Posterior vena cava (tissue), 2 donors: ENCODE data around the gene KIAA0040. TPM values are rescaled to one million over a fixed set of nuclear protein-coding genes. Genes with fewer than 3 reads are reported as not detected.

Experiments
- DNase-seq: peaks from one replicate; pipeline ENCODE4 v3.0.0-alpha.2; 2020; ENCODE audit warnings: low spot score
- intact Hi-C, 2 donors: fragments of 100-400 bp; cut with DNase I; formaldehyde crosslinking; loops; one replicate each; pipeline versions ENCODE4 v1.14.1 to v1.14.2; 2022 to 2023
- total RNA-seq, 2 donors: library from RNA; stranded (reverse); fragmentation: NEBNext Ultra II Directional; extraction: Animal tissue kit (Norgen Biotek cat#: 25700); gene quantifications; one replicate each; pipeline ENCODE4 v1.2.1, GENCODE V29; 2021
- donor health status: DM: yes; HTN: yes; CAD: no.
- donor health status: DM: yes; HTN: yes; CAD: no.

KIAA0040 gene
- total RNA-seq, 2 donors from 2014 or later, result 9.3 to 13.5 TPM

GRCh38 chr1:175206687-175207086 is 14.1 kb upstream of the KIAA0040 start:
- intact Hi-C loops, result no loop called here
- DNase-seq, result no peak

DNA sequence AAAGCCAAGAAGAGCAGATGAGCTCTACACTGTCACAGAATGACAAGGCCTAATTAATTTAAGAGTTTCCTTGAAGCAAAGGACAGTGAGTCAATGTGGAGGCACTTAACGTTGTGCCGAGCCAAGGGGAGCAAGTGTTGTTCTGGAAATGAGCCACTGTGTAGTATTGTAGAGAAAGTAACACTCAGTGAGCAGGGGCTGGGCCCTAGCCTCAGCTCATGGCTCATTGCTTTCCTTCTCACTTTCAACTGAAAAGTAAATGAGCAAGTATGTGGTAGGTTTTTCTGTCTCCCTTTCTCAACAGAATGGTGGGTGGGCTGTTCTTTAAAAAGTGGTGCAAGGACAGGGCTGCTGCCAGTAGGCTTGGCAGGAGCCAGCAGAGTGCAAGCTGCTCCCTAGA is 11.8 kb upstream of the KIAA0040 start:
- intact Hi-C loops, result no loop called here
- DNase-seq, result no peak

DNA sequence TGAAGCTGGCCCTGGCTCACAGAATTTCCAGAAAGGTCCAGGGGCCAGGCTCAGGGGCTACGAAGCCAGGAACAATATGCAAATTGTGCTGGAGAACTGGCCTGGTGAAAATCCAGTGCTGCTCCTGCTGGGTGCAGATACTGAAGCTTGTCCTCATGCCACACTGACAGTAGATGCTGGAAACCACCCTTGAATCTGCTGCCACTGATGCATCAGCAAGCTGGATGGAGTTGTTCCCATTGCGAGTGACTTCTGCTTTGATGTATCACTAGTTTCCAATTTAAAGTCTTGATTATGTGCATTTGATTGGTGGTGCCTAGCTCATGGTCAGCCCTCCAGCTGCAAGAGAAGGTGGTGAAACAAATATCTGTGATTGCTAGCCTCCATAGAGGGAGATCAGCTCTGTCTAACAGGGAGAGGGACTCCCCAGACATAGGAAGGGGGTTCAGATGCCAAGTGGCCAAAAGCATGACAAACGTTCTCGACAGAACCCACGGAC is 11.0 kb upstream of the KIAA0040 start:
- intact Hi-C loops, result no loop called here
- DNase-seq, result no peak

DNA sequence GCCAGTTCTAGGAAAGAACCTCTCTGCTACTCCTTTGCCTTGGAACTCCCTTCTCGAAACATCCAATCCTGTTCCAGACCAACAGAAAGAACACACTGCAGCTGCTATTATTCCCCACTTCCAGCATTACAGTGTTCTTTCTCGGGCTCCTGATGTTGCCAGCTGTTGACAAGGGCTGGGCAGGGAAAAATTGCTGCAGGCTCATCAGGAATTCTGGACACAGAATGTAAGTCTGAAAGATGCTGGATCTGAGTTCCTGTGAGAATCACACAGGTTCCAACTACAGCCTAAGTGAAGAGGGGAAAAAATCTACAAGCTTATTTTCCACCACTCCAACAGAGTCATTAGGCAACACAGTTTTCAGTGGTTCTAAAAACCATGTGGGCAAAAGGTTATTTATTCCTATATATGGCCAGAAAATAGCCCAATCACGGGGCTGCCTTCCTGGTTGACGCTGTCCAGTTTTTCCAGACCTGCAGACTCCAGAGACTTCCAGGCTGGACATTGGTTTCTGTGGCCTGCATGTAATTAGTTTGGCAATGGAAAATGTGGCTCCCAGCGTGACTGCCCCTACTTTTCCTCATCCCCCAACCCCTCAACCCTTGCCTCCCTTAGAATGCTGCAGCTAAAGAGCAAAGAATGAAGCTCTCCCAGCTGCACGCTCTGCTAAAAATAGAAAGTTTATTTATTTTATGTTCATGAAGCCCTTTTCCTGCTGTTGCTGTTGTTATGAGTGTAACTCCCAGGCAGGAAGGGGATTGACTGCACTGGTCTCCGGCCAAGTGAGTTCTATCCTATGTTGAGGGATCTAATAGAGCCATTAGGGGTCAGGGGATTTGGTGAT is 8.3 kb upstream of the KIAA0040 start:
- intact Hi-C loops, result no loop called here
- DNase-seq, result no peak

DNA sequence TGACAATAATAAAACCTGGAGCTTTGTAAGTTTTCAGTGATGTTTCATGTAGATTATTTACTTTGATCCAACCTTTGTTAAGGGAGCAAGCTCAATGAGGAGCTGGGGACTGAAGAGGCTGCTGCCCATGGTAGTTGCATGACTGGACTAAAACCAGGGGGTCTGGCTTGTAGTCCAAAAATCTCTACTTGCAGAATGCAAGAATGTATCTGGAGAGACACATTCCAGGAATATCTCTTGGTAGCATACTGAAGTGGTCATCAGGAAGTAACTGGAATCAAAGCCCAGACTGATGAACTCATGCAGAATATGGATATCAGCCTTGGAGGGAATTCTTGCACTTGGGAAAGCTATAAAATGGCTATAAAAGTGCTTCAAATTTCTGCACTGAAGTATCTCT is 5.8 kb upstream of the KIAA0040 start:
- no peak for DNase-seq
- intact Hi-C loops, result no loop called here

- intact Hi-C loops, result no loop called here
- DNase-seq, result no peak
These were observed 5.0 kb upstream of the KIAA0040 start for GRCh38 chr1:175197531-175197930.

DNA sequence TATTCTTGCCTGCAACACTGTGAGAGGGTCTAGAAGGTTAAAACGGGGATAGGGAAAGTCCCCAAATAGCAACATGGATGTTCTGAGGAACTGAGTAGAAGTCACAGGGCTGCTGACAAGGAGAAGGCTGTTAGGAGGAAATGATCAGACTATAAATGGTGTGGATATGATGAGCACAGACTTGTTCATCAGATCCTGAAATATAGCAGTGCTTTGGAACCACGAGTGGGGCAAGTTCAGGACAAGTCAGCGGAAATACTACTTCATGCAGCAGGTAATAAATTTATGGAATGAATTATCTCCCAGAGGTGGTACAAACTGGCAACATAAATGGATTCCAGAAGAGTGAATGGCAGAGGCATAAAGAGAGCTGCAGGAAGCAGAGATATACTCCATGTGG is 3.2 kb upstream of the KIAA0040 start:
- intact Hi-C loops, result no loop called here
- no peak for DNase-seq

DNA sequence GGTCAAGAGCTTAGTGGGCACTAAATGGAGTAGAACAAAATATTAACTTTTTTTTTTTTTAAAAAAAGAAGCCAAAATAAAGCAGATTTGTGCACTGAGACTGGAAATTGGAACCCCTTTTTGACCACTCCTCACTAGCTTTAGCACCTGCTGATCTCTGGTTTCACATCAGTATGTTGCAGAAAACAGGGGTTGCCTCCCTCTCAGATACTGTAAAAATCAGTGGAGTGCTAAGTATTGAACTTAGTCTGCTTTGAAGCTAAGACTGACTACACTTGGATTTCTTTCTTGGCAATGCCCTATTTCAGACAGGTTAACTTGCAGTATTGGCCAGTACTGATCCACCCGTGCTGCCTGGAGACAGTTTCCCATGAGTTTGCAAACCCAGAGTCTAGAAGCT is 2.7 kb upstream of the KIAA0040 start:
- DNase-seq, result no peak
- intact Hi-C loops, result no loop called here

DNA sequence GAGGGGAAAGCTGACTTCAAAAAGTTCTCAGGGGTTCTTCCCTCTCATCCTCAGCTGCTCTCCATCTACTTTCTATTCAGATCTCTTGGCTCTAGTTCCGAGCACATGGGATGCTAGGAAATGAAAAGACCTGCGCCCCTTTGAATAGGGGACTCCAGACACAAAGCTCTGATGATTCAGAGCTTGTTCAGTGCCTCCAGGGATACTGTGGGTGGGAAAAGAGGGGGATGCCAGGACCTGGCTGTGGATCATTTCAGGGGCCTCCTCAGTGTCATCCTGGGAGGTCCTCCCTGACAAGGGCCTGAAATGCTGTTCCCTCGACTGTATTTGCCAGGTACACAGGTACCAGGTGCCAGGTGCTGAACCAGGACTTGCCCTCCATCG is 943 bp upstream of the KIAA0040 start:
- intact Hi-C loops, result no loop called here
- DNase-seq, result no peak

GRCh38 chr1:175192111-175192629 is 406 bp downstream of the KIAA0040 start:
- intact Hi-C loops, result no loop called here
- no peak for DNase-seq

- intact Hi-C loops, result no loop called here
- DNase-seq, result no peak
These were observed 917 bp downstream of the KIAA0040 start for GRCh38 chr1:175191659-175192058.

- intact Hi-C loops, result no loop called here
- no peak for DNase-seq
These were observed 3.6 kb downstream of the KIAA0040 start for GRCh38 chr1:175188936-175189335.

GRCh38 chr1:175186433-175187160 is 6.0 kb downstream of the KIAA0040 start:
- intact Hi-C loops, result no loop called here

GRCh38 chr1:175185903-175186302 is 6.7 kb downstream of the KIAA0040 start:
- intact Hi-C loops, result no loop called here

More at GRCh38 chr1:175186433-175187160, 6.0 kb downstream of the KIAA0040 start:
- DNase-seq, result no peak

GRCh38 chr1:175183586-175183985 is 9.0 kb downstream of the KIAA0040 start:
- DNase-seq, result no peak
- intact Hi-C loops, result no loop called here

More at GRCh38 chr1:175185903-175186302, 6.7 kb downstream of the KIAA0040 start:
- DNase-seq, result no peak

DNA sequence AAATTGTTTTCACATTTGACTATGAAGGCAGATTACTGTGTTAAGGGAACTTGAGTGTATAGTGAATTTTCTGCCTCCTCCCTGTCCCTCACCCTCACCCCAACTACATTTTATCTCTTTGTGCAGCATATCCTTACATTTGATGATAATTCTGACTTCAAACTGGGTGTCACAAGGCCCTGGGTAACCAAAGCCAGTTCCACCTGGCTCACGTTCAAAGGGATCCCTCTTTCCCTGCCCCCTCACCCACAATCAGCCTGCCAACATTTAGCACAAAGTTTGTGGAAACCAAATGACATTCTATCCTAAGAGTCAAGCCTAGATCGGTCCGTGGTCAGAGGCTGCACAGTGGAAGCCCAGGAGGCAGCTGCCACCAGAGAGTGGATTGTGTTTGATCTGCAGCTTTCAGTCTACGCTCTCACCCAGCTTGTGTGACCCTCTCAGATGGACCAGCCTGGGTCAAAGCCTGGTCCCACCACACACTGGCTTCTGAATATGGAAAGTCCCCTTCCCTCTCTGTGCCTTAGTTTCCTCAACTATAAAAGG is 10.3 kb downstream of the KIAA0040 start:
- intact Hi-C loops, result no loop called here
- no peak for DNase-seq

- intact Hi-C loops, result no loop called here
- no peak for DNase-seq
These were observed 12.6 kb downstream of the KIAA0040 start for GRCh38 chr1:175179837-175180590.

- DNase-seq, result no peak
- intact Hi-C loops, result no loop called here
These were observed 14.1 kb downstream of the KIAA0040 start for GRCh38 chr1:175178456-175178855.

DNA sequence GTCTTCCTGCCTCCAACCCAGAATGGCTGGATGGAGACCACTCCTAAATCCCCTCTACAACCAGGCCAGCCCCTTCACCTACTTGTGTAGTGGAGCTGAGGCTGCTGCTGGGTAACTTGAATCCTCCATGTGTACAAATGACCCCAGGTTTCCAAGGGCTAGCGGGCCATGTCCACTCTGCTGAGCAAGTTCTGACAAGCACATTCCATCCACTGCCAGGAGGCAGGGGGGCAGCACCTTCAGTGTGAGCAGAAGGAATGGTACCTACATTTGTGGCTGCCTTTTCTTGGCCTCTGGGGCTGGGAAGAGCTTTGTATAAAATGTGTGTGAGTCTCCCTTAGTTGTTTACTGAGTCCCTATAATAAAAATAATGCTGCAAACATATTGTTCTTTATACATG is 14.5 kb downstream of the KIAA0040 start:
- intact Hi-C loops, result no loop called here
- DNase-seq, result no peak
